GM18519 (cell line): ENCODE results near the gene GHITM.
"Not testable (repeated sequence)": the region's sequence is repeated elsewhere in the genome, so short reads cannot be mapped to it uniquely, and the experiment has no call there.

ENCODE experiments used
- ATAC-seq: cut with Tn5 transposase; IDR thresholded peaks from one replicate; pipeline ENCODE4 v1.9.1; 2021; ENCODE audit warnings: mild to moderate bottlenecking, moderate library complexity; ENCODE audit not compliant: unreplicated experiment, low FRiP score

The GHITM gene, protein sequence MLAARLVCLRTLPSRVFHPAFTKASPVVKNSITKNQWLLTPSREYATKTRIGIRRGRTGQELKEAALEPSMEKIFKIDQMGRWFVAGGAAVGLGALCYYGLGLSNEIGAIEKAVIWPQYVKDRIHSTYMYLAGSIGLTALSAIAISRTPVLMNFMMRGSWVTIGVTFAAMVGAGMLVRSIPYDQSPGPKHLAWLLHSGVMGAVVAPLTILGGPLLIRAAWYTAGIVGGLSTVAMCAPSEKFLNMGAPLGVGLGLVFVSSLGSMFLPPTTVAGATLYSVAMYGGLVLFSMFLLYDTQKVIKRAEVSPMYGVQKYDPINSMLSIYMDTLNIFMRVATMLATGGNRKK

DNA sequence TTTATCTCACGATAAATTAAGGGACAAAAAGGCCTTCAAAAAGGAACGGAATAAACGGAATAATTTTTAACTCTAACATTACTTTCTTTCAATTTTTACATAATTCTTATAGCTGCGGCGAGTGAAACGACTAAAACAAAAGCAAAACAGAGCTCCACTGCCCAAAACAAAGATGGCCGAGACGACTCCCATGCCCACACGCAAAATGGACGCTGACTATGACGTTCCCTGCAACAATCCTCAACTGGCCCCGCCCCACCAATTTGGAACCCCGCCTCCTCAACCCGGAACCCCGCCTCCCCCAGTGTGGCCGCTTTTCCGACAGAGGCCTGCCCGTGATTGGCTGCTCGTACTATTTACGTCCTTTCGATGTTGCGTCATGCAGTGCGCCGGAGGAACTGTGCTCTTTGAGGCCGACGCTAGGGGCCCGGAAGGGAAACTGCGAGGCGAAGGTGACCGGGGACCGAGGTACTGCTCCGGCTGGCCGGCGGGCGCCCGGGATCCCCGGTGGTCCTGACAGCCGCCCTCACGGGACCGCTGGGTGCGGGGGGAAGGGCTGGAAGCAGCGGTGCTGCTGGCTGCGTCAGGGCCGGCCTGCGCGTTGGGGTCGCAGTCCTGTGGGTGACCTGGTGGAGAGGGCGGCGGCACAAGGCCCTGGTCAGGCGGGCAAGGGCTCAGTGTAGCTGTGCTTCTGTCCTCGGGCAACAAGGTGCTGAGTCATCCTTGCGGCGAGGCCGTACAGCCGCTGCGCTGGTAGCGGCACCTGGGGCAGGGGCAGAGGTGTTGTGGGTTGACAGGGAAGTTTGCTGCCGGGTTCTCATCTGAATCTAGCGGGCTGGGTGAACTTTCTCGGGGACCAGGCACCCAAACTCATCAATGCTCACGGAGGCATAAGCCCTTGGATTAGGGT is at the start of gene GHITM:
GHITM (plus strand) TSS at position 384 of the 910 bp plus-strand sequence. CDS start 1,992 bp downstream, outside the sequence.
- ATAC-seq = peak; percentile 98

DNA sequence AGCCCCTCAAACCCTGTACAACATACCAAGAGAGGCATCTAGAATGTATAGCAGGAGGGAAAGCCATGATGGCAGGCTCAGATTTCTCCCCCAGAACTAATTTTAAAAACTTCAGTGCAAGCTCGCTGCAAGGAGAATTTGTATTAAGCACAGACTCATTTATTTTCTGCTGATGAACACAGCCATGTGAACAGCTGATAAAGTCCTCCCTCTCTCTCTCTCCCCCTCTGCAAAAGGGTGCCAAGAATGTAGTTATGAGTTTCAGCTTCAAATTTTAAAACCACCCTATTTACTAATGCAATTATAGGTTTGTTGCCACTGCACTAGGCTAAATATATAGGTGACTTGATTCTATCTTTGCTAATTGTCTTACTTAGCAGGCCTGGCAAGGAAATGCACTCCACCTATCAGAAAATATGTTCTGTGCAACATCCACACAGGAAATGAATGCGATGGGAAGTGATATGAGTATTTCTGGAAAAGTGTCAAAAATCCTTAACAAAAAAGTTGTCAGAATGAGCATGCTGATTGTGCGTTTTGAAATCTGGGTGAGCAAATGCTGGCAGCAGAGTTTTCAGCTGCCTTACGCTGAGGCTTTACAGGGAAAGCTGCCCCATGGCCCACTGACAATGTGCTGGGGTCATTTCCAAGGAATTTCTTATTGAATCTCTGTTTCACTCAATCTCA is 43.4 kb upstream of the GHITM start:
- no peak for ATAC-seq

DNA sequence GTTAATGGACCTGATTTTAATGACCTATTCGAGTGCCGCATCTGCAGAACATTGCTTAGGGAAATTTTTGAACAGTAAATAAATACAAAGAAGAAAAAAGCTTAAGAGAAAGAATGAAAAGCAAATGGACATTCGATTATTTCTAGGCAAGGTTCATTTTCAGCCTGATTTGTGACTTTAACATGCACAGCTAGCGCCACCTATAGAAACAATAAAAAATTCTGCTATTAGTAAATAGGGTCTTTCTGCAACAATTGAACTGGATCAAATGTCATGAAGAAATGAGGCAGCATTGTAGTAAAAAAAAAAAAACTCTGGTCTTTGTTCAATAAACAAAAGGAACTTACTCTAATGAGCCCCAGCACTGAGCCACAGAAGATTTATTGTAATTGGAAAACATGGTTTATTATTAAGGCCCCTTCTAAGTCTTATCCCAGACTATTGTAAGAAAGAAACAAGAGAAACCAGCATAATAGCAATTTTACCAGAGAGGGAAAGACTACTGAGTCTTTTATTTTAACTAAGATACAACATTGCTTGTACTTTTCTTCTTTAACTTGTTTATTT is 41.4 kb upstream of the GHITM start:
- no peak for ATAC-seq

DNA sequence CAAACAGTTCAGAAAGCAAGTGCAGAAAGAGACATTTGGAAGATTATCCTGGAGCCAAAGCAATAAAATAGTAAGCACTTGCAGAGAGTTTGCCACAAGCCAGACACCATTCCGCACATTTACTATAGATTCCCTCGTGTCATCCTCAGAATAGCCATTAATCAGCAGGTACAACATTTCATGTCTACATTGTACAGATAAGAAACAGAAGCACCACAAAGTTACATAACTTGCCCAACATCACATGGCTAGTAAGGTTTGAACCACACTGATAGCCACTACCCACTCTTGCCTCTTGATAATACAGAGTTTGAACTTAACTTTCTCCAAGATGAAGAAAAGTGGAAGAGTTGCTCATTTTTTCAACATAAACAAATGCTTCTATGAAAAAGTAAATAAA is 40.6 kb upstream of the GHITM start:
- ATAC-seq = no peak

DNA sequence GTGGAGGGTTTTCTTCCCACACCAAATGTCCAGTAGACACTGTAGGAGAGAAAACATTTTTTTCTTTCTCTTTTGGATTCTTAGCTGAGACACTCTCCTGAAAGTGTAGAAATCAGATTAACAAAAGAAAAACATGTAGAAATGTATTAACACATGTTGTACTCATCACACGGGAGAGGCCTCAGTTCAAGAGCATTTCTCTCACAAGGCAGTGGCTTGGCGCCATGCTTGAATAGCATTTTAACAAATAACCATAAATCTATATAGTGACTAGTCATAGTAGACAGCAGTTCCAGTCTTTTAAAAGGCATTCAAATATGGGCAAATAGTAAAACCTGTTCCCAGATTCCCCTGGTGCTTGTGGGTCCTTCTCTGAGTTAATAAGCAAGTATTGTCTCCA is 38.3 kb upstream of the GHITM start:
- ATAC-seq = no peak

DNA sequence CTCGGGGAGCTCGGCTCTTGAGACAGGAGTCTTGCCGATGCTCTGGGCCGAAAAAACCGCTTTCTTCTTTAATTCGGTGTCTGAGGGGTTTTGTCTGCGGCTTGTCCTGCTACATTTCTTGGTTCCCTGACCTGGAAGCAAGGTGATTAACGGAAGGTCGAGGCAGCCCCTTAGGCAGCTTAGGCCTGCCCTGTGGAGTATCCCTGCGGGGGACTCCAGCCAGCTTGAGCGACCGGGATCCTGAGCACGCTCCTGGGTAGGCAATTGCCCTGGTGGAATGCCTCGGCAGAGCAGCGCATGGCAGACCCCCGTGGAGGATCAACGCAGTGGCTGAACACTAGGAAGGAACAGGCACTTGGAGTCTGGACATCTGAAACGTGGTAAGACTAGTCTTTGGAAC is 30.5 kb upstream of the GHITM start:
- ATAC-seq = no peak

DNA sequence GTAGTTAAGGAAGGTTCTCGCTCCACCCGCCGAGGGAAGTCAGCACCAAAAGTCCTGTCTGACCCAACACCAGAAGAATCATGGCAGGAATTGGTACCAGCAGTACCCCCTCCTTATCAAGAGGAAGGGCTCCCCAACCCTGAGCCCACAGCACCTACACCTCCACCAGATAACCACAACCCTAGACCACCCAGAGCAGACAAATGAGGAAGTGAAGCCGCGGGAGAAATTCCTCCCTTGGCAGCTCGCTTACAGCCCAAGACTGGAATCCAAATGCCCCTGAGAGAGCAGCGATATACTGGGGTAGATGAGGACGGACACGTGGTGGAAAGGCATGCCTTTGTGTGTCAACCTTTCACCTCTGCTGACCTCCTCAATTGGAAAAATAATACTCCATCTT is 29.5 kb upstream of the GHITM start:
- not testable (repeated sequence) for ATAC-seq

DNA sequence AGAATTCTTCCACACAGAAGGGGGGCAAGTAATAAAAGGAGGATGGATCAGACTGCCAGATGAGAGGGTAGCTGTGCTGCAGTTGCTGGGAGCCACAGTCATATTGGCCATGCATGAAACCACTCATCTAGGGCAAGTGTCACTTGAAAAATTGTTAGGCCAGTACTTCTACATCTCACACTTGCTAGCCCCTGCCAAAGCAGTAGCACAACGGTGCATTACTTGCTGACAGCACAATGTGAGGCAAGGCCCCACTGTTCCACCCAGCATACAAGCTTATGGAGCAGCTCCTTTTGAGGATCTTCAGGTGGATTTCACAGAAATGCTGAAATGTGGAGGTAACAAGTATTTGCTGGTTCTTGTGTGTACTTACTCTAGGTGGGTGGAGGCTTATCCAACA is 25.8 kb upstream of the GHITM start:
- ATAC-seq = not testable (repeated sequence)

DNA sequence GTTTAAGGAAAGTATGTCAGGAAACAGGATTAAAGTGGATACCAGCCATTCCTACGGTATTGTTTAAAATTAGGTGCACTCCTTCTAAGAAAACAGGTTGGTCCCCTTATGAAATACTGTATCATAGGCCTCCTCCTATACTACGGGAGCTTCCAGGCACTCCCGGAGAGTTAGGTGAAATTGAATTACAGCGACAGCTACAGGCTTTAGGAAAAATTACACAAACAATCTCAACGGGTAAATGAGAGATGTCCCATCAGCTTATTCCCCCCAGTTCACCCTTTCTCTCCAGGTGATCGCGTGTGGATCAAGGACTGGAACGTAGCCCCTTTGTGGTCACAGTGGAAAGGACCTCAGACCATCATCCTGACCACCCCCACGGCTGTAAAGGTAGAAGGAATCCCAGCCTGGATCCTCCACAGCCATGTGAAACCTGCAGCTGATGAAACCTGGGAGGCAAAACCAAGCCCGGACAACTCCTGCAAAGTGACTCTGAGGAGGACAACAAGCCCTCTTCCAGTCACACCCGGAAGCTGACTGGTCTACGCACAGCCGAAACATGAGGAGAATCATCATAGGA is 25.1 kb upstream of the GHITM start:
- ATAC-seq = no peak

DNA sequence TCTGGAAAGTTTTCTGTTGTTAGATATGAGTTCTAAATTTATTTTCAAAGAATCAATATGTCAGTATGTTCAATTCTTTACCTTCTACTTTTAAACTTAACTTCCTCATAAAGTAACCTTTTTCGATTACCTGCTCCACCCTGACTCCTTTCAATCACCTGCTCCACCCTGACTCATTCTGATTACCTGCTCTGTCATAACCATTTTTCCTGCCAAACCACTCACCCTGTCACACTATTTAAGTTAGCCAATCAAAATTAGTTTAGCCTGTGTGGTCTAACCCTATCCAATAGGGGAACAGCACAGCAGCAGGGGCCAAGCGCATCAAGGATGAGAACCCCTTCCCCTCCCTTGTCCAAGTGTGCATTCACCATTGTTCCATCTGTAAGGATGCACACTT is 22.1 kb upstream of the GHITM start:
- not testable (repeated sequence) for ATAC-seq

DNA sequence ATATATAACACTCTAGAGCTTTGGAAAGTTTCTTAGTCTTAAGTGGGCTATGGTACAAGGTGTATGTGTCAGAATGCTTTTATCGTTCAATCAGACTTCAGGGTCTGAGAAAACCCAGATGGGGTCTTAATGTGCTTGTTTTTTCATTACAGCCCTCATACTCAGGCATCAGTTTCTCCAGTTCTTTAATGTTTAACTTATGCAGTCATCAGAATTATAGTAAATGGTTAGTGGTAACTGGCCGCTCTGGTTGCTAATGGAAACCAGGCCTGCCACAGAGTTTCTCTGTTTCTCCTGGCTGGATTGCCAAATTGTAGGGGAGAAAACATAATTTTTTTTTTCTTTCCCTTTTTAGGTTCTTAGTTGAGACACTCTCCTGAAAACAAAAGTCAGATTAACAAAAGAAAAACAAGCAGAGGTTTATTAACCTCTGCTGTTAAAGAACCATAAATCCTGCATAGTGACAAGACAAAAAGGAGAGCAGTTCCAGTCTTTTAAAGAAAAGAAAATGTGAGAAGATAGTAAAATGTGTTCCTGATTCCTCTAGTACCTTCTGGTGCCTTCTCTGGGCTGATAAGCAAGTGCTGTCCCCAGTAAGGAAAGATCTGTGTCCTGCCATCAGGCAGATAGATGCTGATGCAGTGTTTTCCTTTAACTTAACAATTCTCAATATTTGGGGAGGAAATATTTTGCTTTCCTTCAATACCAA is 21.5 kb upstream of the GHITM start:
- ATAC-seq = no peak

DNA sequence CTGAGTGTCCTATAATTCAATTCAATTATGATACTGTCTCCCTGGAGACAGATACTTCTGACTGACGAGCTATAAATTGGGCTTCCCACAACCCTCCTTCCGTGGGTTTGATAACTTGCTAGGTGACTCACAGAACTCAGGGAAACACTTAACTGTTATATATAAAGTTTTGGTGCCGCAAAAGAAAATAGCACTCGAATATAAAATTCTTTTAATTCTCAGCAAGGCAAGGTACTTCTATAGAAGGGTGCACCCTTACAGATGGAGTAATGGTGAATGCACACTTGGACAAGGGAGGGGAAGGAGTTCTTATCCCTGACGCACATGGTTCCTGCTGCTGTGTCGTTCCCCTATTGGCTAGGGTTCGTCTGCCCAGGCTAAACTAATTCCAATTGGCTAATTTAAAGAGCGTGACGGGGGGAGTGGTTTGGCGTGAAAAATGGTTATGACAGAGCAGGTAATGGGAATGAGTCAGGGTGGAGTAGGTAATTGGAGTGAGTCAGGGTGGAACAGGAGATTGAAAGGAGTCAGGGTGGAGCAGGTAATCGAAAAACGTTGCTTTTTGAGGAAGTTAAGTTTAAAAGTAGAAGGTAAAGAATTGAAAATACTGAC is 20.8 kb upstream of the GHITM start:
- no peak for ATAC-seq

DNA sequence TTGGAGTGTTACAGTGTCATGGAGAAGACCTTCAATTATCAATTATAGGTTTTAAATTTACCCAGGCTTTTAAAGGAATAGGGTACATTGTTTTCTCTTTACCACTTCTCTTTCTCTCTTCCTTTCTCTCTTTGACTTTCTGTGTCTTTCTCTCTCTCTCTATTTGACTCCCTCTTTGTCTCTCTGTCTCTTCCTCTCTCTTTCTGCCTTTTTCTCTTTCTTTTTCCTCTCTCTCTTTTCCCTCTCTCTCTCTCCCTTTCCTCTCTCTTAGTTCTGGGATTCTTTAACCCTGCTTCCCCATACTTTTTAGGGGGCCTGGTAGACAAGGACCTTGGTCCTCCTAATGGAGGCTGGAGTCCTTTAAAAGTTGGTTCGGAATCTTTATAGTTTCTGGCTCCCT is 15.9 kb upstream of the GHITM start:
- no peak for ATAC-seq

DNA sequence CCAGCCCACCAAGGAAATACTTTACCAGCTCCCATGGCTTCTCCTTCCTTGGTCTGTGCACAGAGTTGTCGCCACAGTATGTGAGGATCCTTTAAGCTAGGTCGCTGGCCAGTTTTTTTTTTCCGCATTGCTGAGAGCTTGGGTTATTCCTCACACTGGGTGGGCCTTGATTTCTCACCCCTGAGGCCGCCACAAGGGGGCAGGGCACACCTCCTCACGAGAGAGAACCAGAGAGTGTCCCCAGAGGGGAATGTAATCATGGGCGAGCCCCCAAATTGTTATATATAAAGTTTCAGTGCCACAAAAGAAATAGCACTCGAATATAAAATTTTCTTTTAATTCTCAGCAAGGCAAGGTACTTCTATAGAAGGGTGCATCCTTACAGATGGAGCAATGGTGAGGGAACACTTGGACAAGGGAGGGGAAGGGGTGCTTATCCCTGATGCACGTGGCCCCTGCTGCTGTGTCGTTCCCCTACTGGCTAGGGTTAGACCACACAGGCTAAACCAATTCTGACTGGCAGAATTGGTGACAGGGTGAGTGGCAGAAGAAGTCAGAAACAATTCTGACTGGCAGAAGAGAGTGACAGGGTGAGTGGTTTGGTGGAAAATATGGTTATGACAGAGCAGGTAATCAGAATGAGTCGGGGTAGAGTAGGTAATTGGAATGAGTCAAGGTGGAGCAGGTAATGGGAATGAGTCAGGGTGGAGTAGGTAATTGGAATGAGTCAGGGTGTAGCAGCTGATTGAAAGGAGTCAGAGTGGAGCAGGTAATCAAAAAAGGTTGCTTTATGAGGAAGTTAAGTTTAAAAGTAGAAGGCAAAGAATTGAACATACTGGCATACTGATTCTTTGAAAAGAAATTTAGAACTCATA is 13.2 kb upstream of the GHITM start:
- not testable (repeated sequence) for ATAC-seq

DNA sequence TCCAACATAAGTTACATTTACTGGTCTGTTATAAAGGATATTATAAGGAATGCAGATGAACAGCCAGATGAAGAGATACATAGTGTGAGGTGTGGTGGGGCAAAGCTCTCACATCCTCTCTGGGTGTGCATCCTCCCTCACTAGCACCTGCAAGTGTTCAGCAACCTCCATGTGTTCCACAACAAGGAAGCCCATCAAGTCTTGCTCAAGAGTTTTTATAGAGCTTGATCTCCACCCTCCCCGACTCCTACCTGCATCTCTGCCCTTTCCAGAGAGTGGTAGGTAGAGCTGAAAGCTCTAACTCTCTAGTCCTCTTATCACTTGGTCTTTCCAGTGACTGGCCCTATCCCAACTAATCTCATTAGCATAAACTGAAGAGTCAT is 12.5 kb upstream of the GHITM start:
- ATAC-seq = no peak

DNA sequence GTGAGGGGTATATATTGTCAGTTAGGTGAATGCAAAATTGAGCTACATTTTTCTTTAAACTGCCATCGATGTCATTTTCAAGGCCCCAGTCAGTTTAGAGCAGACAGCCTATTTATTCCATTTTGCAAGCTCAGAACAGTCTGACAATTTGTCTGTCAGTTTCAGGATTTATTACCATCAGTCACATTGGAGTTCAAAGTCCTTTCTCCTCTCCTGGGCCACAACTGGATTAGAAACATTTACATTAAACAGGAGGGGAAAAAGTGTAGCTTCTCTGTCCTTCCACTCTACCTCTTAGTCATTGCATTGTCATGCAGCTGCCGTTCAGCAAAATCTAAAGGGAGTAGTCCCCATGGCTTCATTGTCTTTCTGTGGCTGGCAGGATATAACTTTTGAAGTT is 3.5 kb upstream of the GHITM start:
- ATAC-seq = no peak

DNA sequence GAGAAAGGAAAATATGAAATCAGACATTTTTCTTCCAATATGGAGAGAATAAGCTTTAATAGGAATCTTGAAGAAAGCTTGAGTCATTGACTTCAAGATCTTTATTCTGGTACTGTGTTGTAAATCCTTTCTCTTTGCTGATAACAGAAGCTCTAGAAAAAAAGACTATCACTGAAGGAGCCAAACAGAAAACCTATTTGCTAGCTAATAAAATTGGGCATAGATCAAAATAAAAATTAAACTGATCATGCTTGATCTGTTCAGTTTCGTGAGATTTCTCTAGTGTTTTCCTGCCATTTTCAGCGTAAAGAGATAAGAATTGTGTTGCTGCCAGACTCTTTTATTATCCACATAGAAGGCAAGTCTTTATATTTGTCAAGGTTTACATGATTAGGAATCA is 1.5 kb upstream of the GHITM start:
- no peak for ATAC-seq

DNA sequence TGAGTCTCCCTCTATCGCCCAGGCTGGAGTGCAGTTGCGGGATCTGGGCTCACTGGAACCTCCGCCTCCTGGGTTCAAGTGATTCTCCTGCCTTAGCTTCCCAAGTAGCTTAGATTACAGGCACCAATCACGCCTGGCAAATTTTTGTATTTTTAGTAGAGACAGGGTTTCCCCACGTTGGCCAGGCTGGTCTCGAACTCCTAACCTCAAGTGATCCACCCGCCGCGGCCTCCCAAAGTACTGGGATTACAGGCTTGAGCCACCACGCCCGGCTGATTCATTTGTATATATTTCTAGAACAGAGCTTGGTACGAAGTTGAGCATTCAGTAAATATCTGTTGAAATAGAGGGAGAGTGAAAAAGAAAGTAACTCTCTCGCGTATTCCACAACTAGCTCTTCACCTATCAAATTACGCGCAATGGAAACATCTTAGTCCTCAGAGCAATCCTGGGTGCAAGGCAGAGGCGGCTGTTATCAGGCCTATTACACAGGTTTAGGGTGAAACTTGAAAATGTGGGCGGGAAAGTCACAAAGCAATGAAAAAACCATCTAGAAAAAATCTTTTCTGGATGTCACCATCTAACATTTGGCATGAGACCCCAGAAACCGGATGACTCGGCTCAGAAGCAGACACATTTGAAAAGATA is 707 bp upstream of the GHITM start:
- ATAC-seq = no peak
